H9 (cell line): ENCODE measurements around the gene POLR1D. TPM values are rescaled to one million over a fixed set of nuclear protein-coding genes. Genes with fewer than 3 reads are reported as not detected.

ENCODE experiments used
- DNase-seq: peaks from one replicate; pipeline ENCODE4 v3.0.0-alpha.2; 2017
- H2AFZ ChIP-seq: one replicate; pipeline ENCODE4 v1.6.1; 2013; ENCODE audit warnings: mild to moderate bottlenecking, low read length, control low read depth, moderate library complexity
- H2AK5ac ChIP-seq: 2 replicates; pipeline ENCODE4 v1.6.1; 2013; ENCODE audit warnings: low read length, control low read depth, mixed read lengths; ENCODE audit not compliant: insufficient read length
- H2BK120ac ChIP-seq: one replicate; pipeline ENCODE4 v1.6.1; 2013; ENCODE audit warnings: low read depth, mild to moderate bottlenecking, low read length, control low read depth, inconsistent platforms; ENCODE audit not compliant: poor library complexity, severe bottlenecking
- H2BK12ac ChIP-seq: 2 replicates; pipeline ENCODE4 v1.6.1; 2013; ENCODE audit warnings: low read length, control low read depth, mixed read lengths, low read depth; ENCODE audit not compliant: insufficient read length
- H2BK15ac ChIP-seq: 2 replicates; pipeline ENCODE4 v1.6.1; 2013; ENCODE audit warnings: low read depth, low read length, control low read depth
- H2BK20ac ChIP-seq: one replicate; pipeline ENCODE4 v1.6.1; 2013; ENCODE audit warnings: low read depth, mild to moderate bottlenecking, low read length, control low read depth, inconsistent platforms; ENCODE audit not compliant: poor library complexity, severe bottlenecking
- H2BK5ac ChIP-seq: 2 replicates; pipeline ENCODE4 v1.6.1; 2013; ENCODE audit warnings: low read length, control low read depth, mixed read lengths; ENCODE audit not compliant: insufficient read length
- H3K14ac ChIP-seq: 2 replicates; pipeline ENCODE4 v1.6.1; 2013; ENCODE audit warnings: low read length, control low read depth; ENCODE audit not compliant: insufficient read depth
- H3K18ac ChIP-seq: 2 replicates; pipeline ENCODE4 v1.6.1; 2013; ENCODE audit warnings: low read depth, mild to moderate bottlenecking, mixed read lengths, low read length, control low read depth; ENCODE audit not compliant: insufficient read length
- H3K23ac ChIP-seq: 2 replicates; pipeline ENCODE4 v1.6.1; 2013; ENCODE audit warnings: low read length, control low read depth, mixed read lengths, low read depth; ENCODE audit not compliant: insufficient read length
- H3K23me2 ChIP-seq: 2 replicates; pipeline ENCODE4 v1.6.1; 2013; ENCODE audit warnings: low read depth, mild to moderate bottlenecking, mixed read lengths, low read length, control low read depth; ENCODE audit not compliant: insufficient read length, poor library complexity, severe bottlenecking
- H3K27ac ChIP-seq: 2 replicates; pipeline ENCODE4 v1.5.1; 2013; ENCODE audit warnings: low read length, control low read depth, mixed read lengths, low read depth; ENCODE audit not compliant: insufficient read length
- H3K27me3 ChIP-seq: 2 replicates; pipeline ENCODE4 v1.6.1; 2013; ENCODE audit warnings: low read length, control low read depth, inconsistent platforms; ENCODE audit not compliant: insufficient read depth
- H3K4ac ChIP-seq: 2 replicates; pipeline ENCODE4 v1.6.1; 2013; ENCODE audit warnings: low read depth, mild to moderate bottlenecking, control low read depth, inconsistent platforms, low read length, moderate library complexity
- H3K4me1 ChIP-seq: 2 replicates; pipeline ENCODE4 v1.6.1; 2013; ENCODE audit warnings: low read length, control low read depth, inconsistent platforms; ENCODE audit not compliant: insufficient read depth
- H3K4me2 ChIP-seq: 2 replicates; pipeline ENCODE4 v1.6.1; 2013; ENCODE audit warnings: low read length, control low read depth, mixed read lengths; ENCODE audit not compliant: insufficient read length, insufficient read depth
- H3K56ac ChIP-seq: 2 replicates; pipeline ENCODE4 v1.6.1; 2013; ENCODE audit warnings: low read depth, mild to moderate bottlenecking, mixed read lengths, low read length, control low read depth; ENCODE audit not compliant: insufficient read length
- H3K79me1 ChIP-seq: 2 replicates; pipeline ENCODE4 v1.6.1; 2013; ENCODE audit warnings: low read depth, mild to moderate bottlenecking, moderate library complexity, low read length, control low read depth, inconsistent platforms; ENCODE audit not compliant: insufficient read depth, poor library complexity, severe bottlenecking
- H3K79me2 ChIP-seq: 2 replicates; pipeline ENCODE4 v1.6.1; 2013; ENCODE audit warnings: low read length, control low read depth, inconsistent platforms; ENCODE audit not compliant: insufficient read depth
- H3K9ac ChIP-seq: 2 replicates; pipeline ENCODE4 v1.6.1; 2013; ENCODE audit warnings: low read length, control low read depth, mixed read lengths; ENCODE audit not compliant: insufficient read length; ENCODE audit errors: extremely low read depth
- H3K9me3 ChIP-seq: one replicate; pipeline ENCODE4 v1.6.1; 2013; ENCODE audit warnings: low read depth, low read length, inconsistent platforms; ENCODE audit not compliant: control insufficient read depth
- H3T11ph ChIP-seq: one replicate; pipeline ENCODE4 v1.6.1; 2013; ENCODE audit warnings: mild to moderate bottlenecking, low read length, control low read depth, inconsistent platforms
- H4K20me1 ChIP-seq: one replicate; pipeline ENCODE4 v1.6.1; 2013; ENCODE audit not compliant: control insufficient read depth, insufficient read length, insufficient read depth
- H4K5ac ChIP-seq: 2 replicates; pipeline ENCODE4 v1.6.1; 2013; ENCODE audit warnings: low read depth, mild to moderate bottlenecking, mixed read lengths, low read length, control low read depth; ENCODE audit not compliant: insufficient read length
- H4K8ac ChIP-seq: replicated peaks from 2 replicates; pipeline ENCODE4 v1.6.1; 2013; ENCODE audit warnings: low read length, control low read depth, mixed read lengths, low read depth; ENCODE audit not compliant: insufficient read length
- H4K91ac ChIP-seq: 2 replicates; pipeline ENCODE4 v1.6.1; 2013; ENCODE audit warnings: low read depth, mild to moderate bottlenecking, moderate library complexity, mixed read lengths, low read length, control low read depth; ENCODE audit not compliant: insufficient read length
- H3K27ac Mint-ChIP-seq, 3 experiments: 2 replicates in 2 of 3; 3 replicates in 1 of 3; pipeline ENCODE4 v1.8.0; 2020 to 2021; ENCODE audit warnings: mixed read lengths in 3 of 3, mild to moderate bottlenecking in 1 of 3, moderate library complexity in 1 of 3
- H3K27me3 Mint-ChIP-seq: 2 replicates; pipeline ENCODE4 v1.8.0; 2021; ENCODE audit warnings: low read depth, mild to moderate bottlenecking, moderate library complexity, mixed read lengths
- H3K36me3 Mint-ChIP-seq, 3 experiments: 2 replicates in 2 of 3; 3 replicates in 1 of 3; pipeline ENCODE4 v1.8.0; 2020 to 2021; ENCODE audit warnings: low read depth in 3 of 3, mixed read lengths in 3 of 3; ENCODE audit not compliant: insufficient read depth in 1 of 3
- H3K4me1 Mint-ChIP-seq, 2 experiments: 2 replicates each; pipeline ENCODE4 v1.8.0; 2020; ENCODE audit warnings: mixed read lengths in 2 of 2
- H3K4me3 Mint-ChIP-seq, 2 experiments: 2 replicates in 1 of 2; 3 replicates in 1 of 2; pipeline ENCODE4 v1.8.0; 2020 to 2021; ENCODE audit warnings: mild to moderate bottlenecking in 2 of 2, mixed read lengths in 2 of 2, moderate library complexity in 1 of 2
- H3K9me3 Mint-ChIP-seq, 2 experiments: 2 replicates in 1 of 2; 3 replicates in 1 of 2; pipeline ENCODE4 v1.8.0; 2020; ENCODE audit warnings: mild to moderate bottlenecking in 2 of 2, mixed read lengths in 2 of 2, moderate library complexity in 1 of 2
- WGBS: extraction: QIAGEN DNeasy Blood & Tissue Kit; methylation state at CpG from one replicate; pipeline ENCODE4 v1.1.7; 2013; ENCODE audit warnings: missing lambda C conversion rate, low lambda C conversion rate, mixed read lengths; ENCODE audit not compliant: insufficient read length; ENCODE audit errors: extremely low coverage; 5-methylcytosine and 5-hydroxymethylcytosine counted together
- total RNA-seq: library from RNA; stranded (reverse); gene quantifications from 2 replicates; pipeline ENCODE4 v1.2.1, GENCODE V29; 2021
- TF ChIP-seq, protein P1 (sequence below): fragments of 200-600 bp; sonication (generic); conservative IDR thresholded peaks from 3 replicates; pipeline ENCODE4 v1.8.0; 2021; ENCODE audit warnings: antibody characterized with exemption, mild to moderate bottlenecking

Gene POLR1D
- total RNA-seq, 1 experiment from 2014 or later = 167 TPM

DNA sequence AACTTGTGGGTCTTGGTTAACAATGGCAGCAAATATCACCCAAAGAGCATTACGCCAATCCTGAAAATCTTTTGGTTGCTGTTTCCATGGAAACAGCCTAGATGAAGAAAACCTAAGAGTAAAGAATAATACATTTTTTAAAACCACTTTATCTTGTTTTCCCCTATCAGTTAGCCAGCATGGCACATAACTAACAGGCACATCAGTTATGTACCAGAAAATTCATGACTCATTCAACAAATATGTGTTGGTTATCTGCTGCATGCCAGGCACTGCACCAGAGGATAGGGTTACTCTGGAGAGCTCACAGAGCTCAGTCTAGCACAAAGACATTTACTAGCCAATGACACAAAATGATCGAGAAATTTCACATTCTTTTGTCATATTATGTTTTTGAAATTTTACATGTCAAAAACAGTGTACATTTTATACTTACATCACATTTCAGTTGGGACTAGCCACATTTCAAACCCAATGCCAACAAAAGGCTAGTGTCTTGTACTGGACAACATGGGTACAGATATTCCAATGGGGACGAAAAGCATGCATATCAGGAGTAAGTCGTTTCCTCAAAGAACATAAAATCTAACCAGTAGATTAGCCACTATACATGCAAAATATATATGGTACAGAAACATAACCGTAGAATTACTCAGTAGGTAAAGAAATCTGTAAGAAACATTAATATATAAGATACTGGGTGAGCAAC lies 21.7 kb upstream of the POLR1D start:
- Histone ChIP-seq H3K56ac (no peak overlapping the region), H2BK5ac (no peak overlapping the region), H3K4me1 (peaks cover 5% of the 10 kb centered on the region; the same call in 1 of the 2 replicates), H2BK15ac (no peak overlapping the region), H2BK120ac (no peak overlapping the region), H3K27ac (no peak overlapping the region), H3K4ac (no peak overlapping the region), H3K23me2 (no peaks in the 10 kb centered on the region), H3K79me2 (peaks cover 4% of the 10 kb centered on the region; the same call in 1 of the 2 replicates), H2AK5ac (no peak overlapping the region), H3K23ac (no peak overlapping the region), H4K5ac (no peak overlapping the region), H3K4me2 (no peak overlapping the region), H4K8ac (no peak overlapping the region), H3K14ac (no peak overlapping the region), H2AFZ (no peak overlapping the region), H3K18ac (no peak overlapping the region), H2BK20ac (no peak overlapping the region), H4K20me1 (no peaks in the 10 kb centered on the region), H3K27me3 (no peaks in the 10 kb centered on the region), H3K9ac (no peak overlapping the region), H4K91ac (no peak overlapping the region), H3K9me3 (no peaks in the 10 kb centered on the region), H2BK12ac (no peak overlapping the region), H3K79me1 (peaks cover 6% of the 10 kb centered on the region), H3T11ph (no peak overlapping the region)
- H3K4me1 Mint-ChIP-seq = peaks cover 30 to 31% of the 10 kb centered on the region in 2 experiments
- H3K27me3 Mint-ChIP-seq = no peaks in the 10 kb centered on the region
- no peaks in the 10 kb centered on the region for H3K36me3 Mint-ChIP-seq
- WGBS = no CpG with 5 or more reads among the region's 5 CpGs
- TF ChIP-seq, protein P1, sequence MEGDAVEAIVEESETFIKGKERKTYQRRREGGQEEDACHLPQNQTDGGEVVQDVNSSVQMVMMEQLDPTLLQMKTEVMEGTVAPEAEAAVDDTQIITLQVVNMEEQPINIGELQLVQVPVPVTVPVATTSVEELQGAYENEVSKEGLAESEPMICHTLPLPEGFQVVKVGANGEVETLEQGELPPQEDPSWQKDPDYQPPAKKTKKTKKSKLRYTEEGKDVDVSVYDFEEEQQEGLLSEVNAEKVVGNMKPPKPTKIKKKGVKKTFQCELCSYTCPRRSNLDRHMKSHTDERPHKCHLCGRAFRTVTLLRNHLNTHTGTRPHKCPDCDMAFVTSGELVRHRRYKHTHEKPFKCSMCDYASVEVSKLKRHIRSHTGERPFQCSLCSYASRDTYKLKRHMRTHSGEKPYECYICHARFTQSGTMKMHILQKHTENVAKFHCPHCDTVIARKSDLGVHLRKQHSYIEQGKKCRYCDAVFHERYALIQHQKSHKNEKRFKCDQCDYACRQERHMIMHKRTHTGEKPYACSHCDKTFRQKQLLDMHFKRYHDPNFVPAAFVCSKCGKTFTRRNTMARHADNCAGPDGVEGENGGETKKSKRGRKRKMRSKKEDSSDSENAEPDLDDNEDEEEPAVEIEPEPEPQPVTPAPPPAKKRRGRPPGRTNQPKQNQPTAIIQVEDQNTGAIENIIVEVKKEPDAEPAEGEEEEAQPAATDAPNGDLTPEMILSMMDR = no peak
- H3K27ac Mint-ChIP-seq = peak overlapping the region in 1 of 3 experiments; percentile 49; a peak in 1 of 7 replicates
- H3K9me3 Mint-ChIP-seq = no peaks in the 10 kb centered on the region
- no peak for DNase-seq
- no peak overlapping the region for H3K4me3 Mint-ChIP-seq
